PC-3 (cell line): ENCODE data around the gene LEMD2. TPM values are rescaled to one million over a fixed set of nuclear protein-coding genes. Genes with fewer than 3 reads are reported as not detected.
A peak's percentile ranks its signal among the peaks of the same experiment; 100 is the strongest.

Experiments used
- ATAC-seq: fragments of 200-7000 bp; cut with Tn5 transposase; 2 replicates; pipeline ENCODE4 v1.9.1; 2020; ENCODE audit warnings: mild to moderate bottlenecking, moderate library complexity
- BruUV-seq: library from RNA; stranded (reverse); fragments of 400-500 nt; replicated peaks from 2 replicates; lab custom pipeline; 2021; lab: Mats Ljungman, UMichigan
- CTCF ChIA-PET: fragments of 300-600 bp; sonication (Branson Sonifier 250); formaldehyde crosslinking; loops from one replicate; lab custom pipeline; 2022; ENCODE audit warnings: antibody characterized with exemption; lab: Charles Lee
- POLR2A ChIA-PET: fragments of 300-600 bp; sonication (Branson Sonifier 250); formaldehyde crosslinking; loops from one replicate; lab custom pipeline; 2022; ENCODE audit warnings: antibody characterized with exemption; ENCODE audit not compliant: unreplicated experiment; lab: Charles Lee
- DNase-seq: peaks from one replicate; pipeline ENCODE4 v3.0.0-alpha.2; 2015
- H2AFZ ChIP-seq: fragments of 300-600 bp; sonication (generic); 2 replicates; pipeline ENCODE4 v1.6.0; 2016; ENCODE audit warnings: antibody characterized with exemption, low read length
- H3F3A ChIP-seq: fragments of 300-600 bp; sonication (generic); one replicate; pipeline ENCODE4 v1.6.0; 2017; ENCODE audit warnings: antibody characterized with exemption, low read length, control low read depth, mild to moderate bottlenecking; ENCODE audit not compliant: unreplicated experiment
- H3K27ac ChIP-seq: fragments of 300-600 bp; sonication (generic); 2 replicates; pipeline ENCODE4 v1.5.1; 2016; ENCODE audit warnings: mild to moderate bottlenecking, low read length
- H3K27me3 ChIP-seq: fragments of 300-600 bp; sonication (generic); 2 replicates; pipeline ENCODE4 v1.6.1; 2016; ENCODE audit warnings: low read length, mixed read lengths
- H3K36me3 ChIP-seq: fragments of 300-600 bp; sonication (generic); 2 replicates; pipeline ENCODE4 v1.6.1; 2016; ENCODE audit warnings: low read depth, mixed run types, low read length, mixed read lengths
- H3K4me1 ChIP-seq: fragments of 300-600 bp; sonication (generic); 2 replicates; pipeline ENCODE4 v1.5.1; 2016; ENCODE audit warnings: low read length; ENCODE audit not compliant: insufficient read depth
- H3K4me2 ChIP-seq: fragments of 300-600 bp; sonication (generic); 2 replicates; pipeline ENCODE4 v1.6.0; 2016; ENCODE audit warnings: low read length
- H3K4me3 ChIP-seq: fragments of 300-600 bp; sonication (generic); 2 replicates; pipeline ENCODE4 v1.5.1; 2016; ENCODE audit warnings: mild to moderate bottlenecking, low read length, mixed read lengths
- H3K79me2 ChIP-seq: fragments of 300-600 bp; sonication (generic); 2 replicates; pipeline ENCODE4 v1.6.1; 2017; ENCODE audit warnings: low read length, mixed read lengths
- H3K9ac ChIP-seq: fragments of 300-600 bp; sonication (generic); 2 replicates; pipeline ENCODE4 v1.6.0; 2016; ENCODE audit warnings: mild to moderate bottlenecking, low read length
- H3K9me2 ChIP-seq: fragments of 300-600 bp; sonication (generic); replicated peaks from 2 replicates; pipeline ENCODE4 v1.6.1; 2016; ENCODE audit warnings: mixed run types, low read length, mixed read lengths
- H3K9me3 ChIP-seq: fragments of 300-600 bp; sonication (generic); 2 replicates; pipeline ENCODE4 v1.6.1; 2016; ENCODE audit warnings: low read length, mixed read lengths
- H4K20me1 ChIP-seq: fragments of 300-600 bp; sonication (generic); 2 replicates; pipeline ENCODE4 v1.6.1; 2016; ENCODE audit warnings: low read length, mixed read lengths
- CTCF ChIP-seq: fragments of 300-600 bp; sonication (generic); conservative IDR thresholded peaks from 2 replicates; pipeline ENCODE4 v1.5.1; 2017; ENCODE audit warnings: antibody characterized with exemption, low read depth, mild to moderate bottlenecking, low read length
- EZH2 ChIP-seq: fragments of 300-600 bp; sonication (generic); IDR thresholded peaks from one replicate; pipeline ENCODE4 v1.6.1; 2017; ENCODE audit warnings: antibody characterized with exemption, mild to moderate bottlenecking, low read length; ENCODE audit not compliant: unreplicated experiment
- EZH2phosphoT487 ChIP-seq: fragments of 300-600 bp; sonication (generic); IDR thresholded peaks from 2 replicates; pipeline ENCODE4 v1.6.1; 2018; ENCODE audit warnings: mild to moderate bottlenecking, antibody characterized with exemption, low read length, borderline replicate concordance
- intact Hi-C: fragments of 100-400 bp; cut with micrococcal nuclease; formaldehyde crosslinking; loops from 2 replicates; pipeline ENCODE4 v1.9.0; 2023
- total RNA-seq: library from RNA; depleted of rRNA; stranded (reverse); fragments of >200 nt; gene quantifications from 2 replicates; pipeline ENCODE4 v1.2.3, GENCODE V29; 2014

Gene LEMD2
- total RNA-seq, 1 experiment from 2014 or later, result 54.5 TPM

- no peaks in the 10 kb centered on the region for H3K4me1 ChIP-seq
- no peak overlapping the region for H3K9ac ChIP-seq
- ChIA-PET POLR2A (no interaction called here), CTCF (no interaction called here)
- H3K9me2 ChIP-seq, result no peaks in the 10 kb centered on the region
- DNase-seq, result peak; percentile 10
- H3K27ac ChIP-seq, result no peak overlapping the region
- TF ChIP-seq CTCF (no peak), EZH2phosphoT487 (no peak), EZH2 (no peak)
- peaks cover 24% of the 10 kb centered on the region; the same call in 1 of the 2 replicates for H3K27me3 ChIP-seq
- no peaks in the 10 kb centered on the region for H3K9me3 ChIP-seq
- intact Hi-C loops, result no loop called here
- H3K4me2 ChIP-seq, result no peak overlapping the region
- no peaks in the 10 kb centered on the region for H3K36me3 ChIP-seq
- H4K20me1 ChIP-seq, result no peaks in the 10 kb centered on the region
- no TSS peak for BruUV-seq
- ATAC-seq, result no peak
- H2AFZ ChIP-seq, result no peak overlapping the region
- no peak overlapping the region for H3K4me3 ChIP-seq
- no peaks in the 10 kb centered on the region for H3F3A ChIP-seq
- H3K79me2 ChIP-seq, result no peaks in the 10 kb centered on the region
Observed at GRCh38 chr6:33827546-33828451, 38.9 kb upstream of the LEMD2 start.

- Histone ChIP-seq H3K27ac (no peak overlapping the region), H4K20me1 (no peaks in the 10 kb centered on the region), H3K4me3 (no peak overlapping the region), H2AFZ (no peak overlapping the region), H3K4me1 (no peaks in the 10 kb centered on the region), H3K9ac (no peak overlapping the region), H3F3A (no peaks in the 10 kb centered on the region), H3K79me2 (no peaks in the 10 kb centered on the region), H3K27me3 (peaks cover 24% of the 10 kb centered on the region; the same call in 1 of the 2 replicates), H3K4me2 (no peak overlapping the region), H3K9me2 (no peaks in the 10 kb centered on the region), H3K9me3 (no peaks in the 10 kb centered on the region), H3K36me3 (no peaks in the 10 kb centered on the region)
- DNase-seq (no peak), ATAC-seq (peak; percentile 60)
- CTCF ChIA-PET, result interaction anchor here (0.6 kb wide), 1 partner anchor 14 kb away, joined by 3 read pairs; no protein-coding TSS in a partner anchor
- intact Hi-C loops, result no loop called here
- POLR2A ChIA-PET, result no interaction called here
- no peak for TF ChIP-seq EZH2
- peak; percentile 22; the same call in 1 of the 2 replicates for TF ChIP-seq CTCF
- BruUV-seq, result no TSS peak
Observed at GRCh38 chr6:33826537-33826936, 37.6 kb upstream of the LEMD2 start.

- Histone ChIP-seq H3K9me2 (no peaks in the 10 kb centered on the region), H3K27ac (no peak overlapping the region), H2AFZ (no peak overlapping the region), H3K36me3 (no peaks in the 10 kb centered on the region), H4K20me1 (no peaks in the 10 kb centered on the region), H3K4me1 (no peaks in the 10 kb centered on the region), H3K4me3 (no peak overlapping the region), H3K9me3 (no peaks in the 10 kb centered on the region), H3F3A (no peaks in the 10 kb centered on the region), H3K79me2 (no peaks in the 10 kb centered on the region), H3K27me3 (peaks cover 12% of the 10 kb centered on the region; the same call in 1 of the 2 replicates), H3K4me2 (no peak overlapping the region), H3K9ac (no peak overlapping the region)
- BruUV-seq, result no TSS peak
- ATAC-seq (no peak), DNase-seq (no peak)
- intact Hi-C loops, result no loop called here
- POLR2A ChIA-PET, result no interaction called here
- no peak for TF ChIP-seq EZH2phosphoT487
- no peak for TF ChIP-seq EZH2
- no peak for TF ChIP-seq CTCF
- CTCF ChIA-PET, result no interaction called here
Observed at GRCh38 chr6:33824461-33825154, 35.7 kb upstream of the LEMD2 start.
